Measurements from ENCODE around the gene CDH2.

The CDH2 gene

DNA sequence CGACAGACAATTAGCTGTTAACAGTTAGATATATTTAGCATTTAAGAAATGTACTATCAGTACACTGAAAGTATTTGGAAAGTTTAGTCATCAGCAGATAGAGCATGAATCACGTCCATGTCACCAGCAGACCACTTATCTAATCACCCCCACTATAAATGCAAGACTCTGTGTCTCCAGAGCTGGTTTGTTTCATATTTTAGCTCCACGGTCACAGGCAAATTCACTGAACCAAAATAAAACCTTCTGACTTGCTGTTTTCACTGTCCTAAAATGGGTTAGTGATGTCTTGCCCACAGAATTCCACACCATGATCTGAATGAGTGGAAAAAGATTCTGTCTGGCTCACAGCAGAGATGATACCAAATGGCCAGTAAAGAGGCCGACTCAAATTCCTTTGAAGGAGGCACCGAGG, 64.9 kb downstream of the CDH2 start:
- TF ChIP-seq, protein P1, sequence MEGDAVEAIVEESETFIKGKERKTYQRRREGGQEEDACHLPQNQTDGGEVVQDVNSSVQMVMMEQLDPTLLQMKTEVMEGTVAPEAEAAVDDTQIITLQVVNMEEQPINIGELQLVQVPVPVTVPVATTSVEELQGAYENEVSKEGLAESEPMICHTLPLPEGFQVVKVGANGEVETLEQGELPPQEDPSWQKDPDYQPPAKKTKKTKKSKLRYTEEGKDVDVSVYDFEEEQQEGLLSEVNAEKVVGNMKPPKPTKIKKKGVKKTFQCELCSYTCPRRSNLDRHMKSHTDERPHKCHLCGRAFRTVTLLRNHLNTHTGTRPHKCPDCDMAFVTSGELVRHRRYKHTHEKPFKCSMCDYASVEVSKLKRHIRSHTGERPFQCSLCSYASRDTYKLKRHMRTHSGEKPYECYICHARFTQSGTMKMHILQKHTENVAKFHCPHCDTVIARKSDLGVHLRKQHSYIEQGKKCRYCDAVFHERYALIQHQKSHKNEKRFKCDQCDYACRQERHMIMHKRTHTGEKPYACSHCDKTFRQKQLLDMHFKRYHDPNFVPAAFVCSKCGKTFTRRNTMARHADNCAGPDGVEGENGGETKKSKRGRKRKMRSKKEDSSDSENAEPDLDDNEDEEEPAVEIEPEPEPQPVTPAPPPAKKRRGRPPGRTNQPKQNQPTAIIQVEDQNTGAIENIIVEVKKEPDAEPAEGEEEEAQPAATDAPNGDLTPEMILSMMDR (IDR thresholded peaks at IDR 0.05) = no peak

DNA sequence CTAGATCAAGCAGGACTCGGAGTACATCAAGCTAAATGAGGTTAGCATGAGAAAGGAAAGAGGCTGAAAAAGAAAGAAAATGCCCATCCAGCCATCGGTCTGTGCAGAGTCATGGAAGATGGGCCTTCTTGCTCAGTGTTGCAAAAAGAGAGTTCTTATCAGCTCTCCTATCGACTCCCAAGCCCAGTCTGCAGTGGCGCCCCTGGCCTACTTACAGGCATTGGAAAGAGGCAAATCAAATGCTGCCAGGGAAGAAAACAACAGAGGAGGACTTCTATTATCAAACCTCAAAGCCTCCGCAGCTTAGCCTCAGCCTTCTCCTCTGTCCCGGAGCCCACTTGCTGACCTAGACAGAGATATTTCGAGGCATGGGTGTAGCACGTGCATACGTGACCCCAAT, 66.0 kb downstream of the CDH2 start:
- TF ChIP-seq, protein P1 (IDR thresholded peaks at IDR 0.05) = no peak

DNA sequence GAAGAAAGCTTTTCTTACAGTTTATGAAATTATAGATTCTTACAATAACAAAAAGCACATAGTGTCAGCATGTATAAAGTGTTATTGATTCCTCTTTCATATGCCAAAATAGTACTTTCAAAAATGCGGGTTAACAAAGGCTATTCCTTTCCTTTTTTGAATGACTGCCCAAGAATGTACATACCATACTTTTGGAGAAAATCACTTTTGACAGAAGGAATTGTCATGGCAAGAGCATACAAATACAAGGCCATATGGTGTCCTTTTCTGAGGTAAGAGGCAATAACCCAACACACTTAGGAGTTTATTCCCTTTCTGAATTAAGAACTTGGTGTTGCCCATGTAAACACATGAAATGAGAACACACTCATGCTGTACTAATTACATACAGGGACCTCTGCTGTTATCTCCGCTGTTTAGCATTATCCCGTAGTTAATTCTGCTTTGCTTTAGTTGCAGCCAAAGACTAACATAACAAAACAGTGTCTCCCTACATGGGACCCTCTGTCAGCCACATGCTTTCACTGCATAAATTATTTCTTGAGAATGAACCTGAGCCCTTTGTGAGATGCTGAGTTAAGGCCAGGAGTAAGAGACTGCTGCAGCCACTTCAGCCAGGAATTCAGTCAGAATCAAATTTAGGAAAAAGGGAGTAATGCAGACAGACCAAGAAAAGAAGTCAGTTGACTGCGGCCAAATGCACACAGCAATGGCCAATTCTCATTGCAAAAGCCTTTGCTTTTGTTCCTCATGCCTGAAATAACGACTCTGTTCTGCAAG, 67.0 kb downstream of the CDH2 start:
- TF ChIP-seq, protein P1 (IDR thresholded peaks at IDR 0.05) = no peak

DNA sequence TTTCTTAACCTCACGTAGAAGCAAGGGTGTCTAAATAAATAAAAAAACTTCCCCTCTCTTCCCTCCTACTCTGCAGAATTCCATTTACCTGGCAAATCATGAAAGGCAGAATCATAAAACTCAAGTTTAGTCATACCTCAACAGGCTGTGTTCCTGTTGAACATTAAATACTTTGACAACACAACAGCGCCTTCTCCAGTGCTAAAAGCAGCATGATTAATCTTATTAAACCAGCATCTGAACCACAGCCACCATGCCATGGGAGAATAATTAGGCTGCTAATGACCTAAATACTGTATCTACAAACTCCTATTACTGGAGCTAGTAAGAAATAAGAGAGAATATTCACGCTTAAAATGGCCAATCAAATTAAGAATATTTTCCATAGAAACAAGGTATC, 68.1 kb downstream of the CDH2 start:
- TF ChIP-seq, protein P1 (IDR thresholded peaks at IDR 0.05) = no peak

DNA sequence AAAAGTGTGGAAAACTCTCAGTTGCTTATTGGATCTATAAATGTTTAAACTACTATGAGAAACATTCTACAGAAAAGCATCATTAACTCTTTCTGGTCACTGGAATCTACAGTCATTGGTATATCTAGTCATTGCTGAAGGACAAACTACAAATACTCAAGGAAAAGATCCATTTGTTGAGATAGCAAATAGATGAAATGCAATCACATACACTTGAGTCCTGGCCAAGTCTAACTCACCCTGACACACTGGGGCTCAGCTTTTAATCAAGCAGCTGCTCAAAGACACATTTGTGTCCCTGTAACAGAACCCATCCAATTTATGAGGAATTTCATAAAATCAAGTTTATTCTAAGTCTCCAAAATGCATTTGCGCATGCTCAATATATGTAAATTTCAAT, 68.7 kb downstream of the CDH2 start:
- TF ChIP-seq, protein P1 (IDR thresholded peaks at IDR 0.05) = no peak

DNA sequence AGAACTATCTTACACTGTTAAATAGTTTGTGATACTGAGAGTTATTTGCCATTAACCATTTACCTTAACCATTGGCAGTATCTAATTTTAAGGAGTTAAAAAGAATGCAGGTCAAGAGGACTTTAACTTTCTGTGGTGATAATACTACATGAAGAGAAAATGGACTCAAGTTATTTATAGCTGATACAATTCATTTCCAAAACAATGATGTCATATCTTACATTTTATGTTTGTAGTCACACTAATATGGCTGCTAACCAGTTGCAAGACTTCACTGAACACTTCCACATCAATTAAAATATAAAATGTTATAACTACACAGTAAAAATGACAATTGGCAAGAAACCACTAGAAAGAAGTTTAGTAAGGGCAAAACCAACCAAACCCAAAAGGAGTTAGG, 77.7 kb downstream of the CDH2 start:
- TF ChIP-seq, protein P1 (IDR thresholded peaks at IDR 0.05) = no peak

DNA sequence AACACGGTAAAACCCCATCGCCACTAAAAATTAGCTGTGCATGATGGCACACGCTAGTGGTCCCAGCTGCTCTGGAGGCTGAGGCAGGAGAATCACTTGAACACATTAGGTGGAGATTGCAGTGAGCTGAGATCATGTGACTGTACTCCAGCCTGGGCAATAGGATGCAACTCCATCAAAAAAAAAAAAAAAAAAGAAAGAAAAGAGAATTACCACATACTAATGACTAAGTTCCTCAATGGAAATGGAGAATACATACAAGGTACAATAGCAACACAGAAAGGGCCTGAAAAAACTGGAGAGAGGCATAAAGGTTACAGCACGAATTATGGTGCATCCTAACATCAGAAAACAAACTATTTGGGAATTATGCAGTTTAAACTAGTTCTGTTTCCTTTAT, 81.3 kb downstream of the CDH2 start:
- TF ChIP-seq, protein P1 (IDR thresholded peaks at IDR 0.05) = no peak

DNA sequence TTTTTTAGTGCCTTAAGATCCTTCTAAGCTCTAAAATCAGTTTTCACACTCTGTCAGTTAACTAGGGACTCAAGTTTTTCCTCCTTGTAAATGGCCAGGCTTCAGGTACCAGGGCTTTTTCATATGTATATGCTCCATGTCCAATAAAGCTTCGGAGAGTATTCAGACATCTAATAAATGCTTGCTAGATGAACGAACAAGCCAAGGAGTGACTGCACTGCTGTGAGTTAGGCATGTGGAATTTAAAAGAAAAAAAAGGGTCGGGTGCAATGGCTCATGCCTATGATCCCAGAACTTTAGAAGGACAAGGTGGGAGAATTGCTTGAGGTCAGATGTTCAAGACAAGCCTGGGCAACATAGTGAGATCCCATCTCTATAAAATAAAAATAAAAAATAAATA, 81.9 kb downstream of the CDH2 start:
- TF ChIP-seq, protein P1 (IDR thresholded peaks at IDR 0.05) = no peak

Data from LNCAP (cell line).